Motor neuron (in vitro differentiated cells): ENCODE measurements around the gene PBX4. TPM values are rescaled to one million over a fixed set of nuclear protein-coding genes. Genes with fewer than 3 reads are reported as not detected.

ENCODE experiments used
- ATAC-seq, 8 experiments: fragments of 200-7000 bp; cut with Tn5 transposase; replicated peaks in 6 of 8; 2 replicates each; pipeline ENCODE4 v1.8.0; 2021; ENCODE audit warnings: mild to moderate bottlenecking in 8 of 8, moderate library complexity in 8 of 8
- H3K27ac ChIP-seq, 2 donors: fragments of 250-450 bp; sonication (Bioruptor Pico); 2 replicates each; pipeline ENCODE4 v1.9.0; 2021; ENCODE audit warnings: antibody characterized with exemption in 2 of 2, mild to moderate bottlenecking in 2 of 2, moderate library complexity in 1 of 2
- H3K4me1 ChIP-seq, 2 donors: fragments of 250-450 bp; sonication (Bioruptor Pico); replicated peaks in 1 of 2; 2 replicates each; pipeline ENCODE4 v1.6.1; 2021; ENCODE audit warnings: antibody characterized with exemption in 2 of 2, mild to moderate bottlenecking in 2 of 2, moderate library complexity in 1 of 2
- H3K4me3 ChIP-seq, 5 donors: fragments of 250-450 bp; sonication (Bioruptor Pico); 2 replicates each; pipeline ENCODE4 v1.9.0; 2021; ENCODE audit warnings: antibody characterized with exemption in 5 of 5, mild to moderate bottlenecking in 5 of 5, moderate library complexity in 4 of 5
- WGBS, 10 experiments: fragments of 450-650 bp; shearing (Covaris generic); methylation state at CpG; one replicate each; pipeline ENCODE4 v1.0.0; 2022; 5-methylcytosine and 5-hydroxymethylcytosine counted together
- in situ Hi-C, 9 experiments: fragments of 400-800 bp; cut with MboI; loops; one replicate each; pipeline ENCODE4 v1.15.0; 2021; ENCODE audit warnings: low sequenced_read_pairs in 9 of 9, low pct_unique_long_range_greater_than_20kb in 2 of 9; ENCODE audit not compliant: unreplicated experiment in 9 of 9
- total RNA-seq, 8 experiments: library from RNA; unstranded; fragments of 300-600 nt; gene quantifications; 2 replicates each; pipeline versions ENCODE4 v1.2.3 to v1.2.4, GENCODE V29; 2022

The PBX4 gene
- total RNA-seq, 8 experiments from 2014 or later: 0.87 to 6.4 (median 3.7) TPM; not detected in 1

DNA sequence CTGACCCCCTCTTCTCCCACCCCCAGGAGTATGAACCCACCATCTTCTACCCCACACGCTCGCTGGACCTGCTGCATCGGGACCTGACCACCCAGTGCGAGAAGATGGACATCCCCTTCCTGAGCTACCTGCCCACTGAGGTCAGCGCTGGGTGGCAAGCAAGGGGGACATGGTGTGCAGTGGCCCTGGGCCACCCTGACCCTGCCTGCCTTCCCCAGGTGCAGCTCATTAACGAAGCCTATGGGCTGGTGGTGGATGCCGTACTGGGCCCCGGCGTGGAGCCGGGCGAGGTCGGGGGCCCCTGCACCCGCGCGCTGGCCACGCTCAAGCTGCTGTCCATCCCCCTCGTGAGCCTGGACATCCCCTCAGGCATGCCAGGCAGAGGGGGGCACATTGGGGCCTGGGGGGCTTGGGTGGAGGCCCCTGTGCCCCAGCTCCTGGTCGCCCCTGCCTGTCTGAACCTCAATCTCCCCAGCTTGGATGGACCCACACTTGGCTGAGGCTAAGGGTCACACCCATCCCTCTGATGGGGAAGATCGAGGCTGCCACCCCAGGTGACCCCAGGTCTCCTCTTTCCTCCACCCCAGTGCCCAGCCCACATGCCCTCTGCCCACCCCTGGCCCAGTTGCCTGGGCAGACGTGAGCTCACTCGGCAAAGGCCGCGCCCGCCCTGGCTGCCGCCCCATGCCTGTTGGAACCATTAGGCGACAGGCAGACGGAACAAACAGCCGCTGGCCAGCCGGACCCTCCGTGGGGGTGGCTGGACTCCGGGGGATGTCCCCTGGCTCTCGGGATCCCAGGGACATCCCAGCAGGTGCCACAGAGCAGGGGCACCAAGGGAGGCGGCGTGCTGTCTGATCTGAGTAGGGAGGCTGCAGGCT lies 82.9 kb downstream of the PBX4 start:
- 80 to 100% (median 95%) methylated on average over 1 to 2 of the region's 34 CpGs; no CpG with 5 or more reads in 6 of the 10 experiments for WGBS, 10 experiments
- in situ Hi-C loops: loop anchor here in 8 of 9 experiments (10.0 to 25.0 kb wide), 2 partner anchors 102 to 109 kb away; partner anchors contain the start of genes GMIP (in 8 of the 8) and LPAR2 (in 3 of the 8)
- H3K4me3 ChIP-seq: no peak overlapping the region
- H3K27ac ChIP-seq: no peak overlapping the region
- no peak for ATAC-seq
- peaks cover 2 to 11% of the 10 kb centered on the region in 2 donors for H3K4me1 ChIP-seq

DNA sequence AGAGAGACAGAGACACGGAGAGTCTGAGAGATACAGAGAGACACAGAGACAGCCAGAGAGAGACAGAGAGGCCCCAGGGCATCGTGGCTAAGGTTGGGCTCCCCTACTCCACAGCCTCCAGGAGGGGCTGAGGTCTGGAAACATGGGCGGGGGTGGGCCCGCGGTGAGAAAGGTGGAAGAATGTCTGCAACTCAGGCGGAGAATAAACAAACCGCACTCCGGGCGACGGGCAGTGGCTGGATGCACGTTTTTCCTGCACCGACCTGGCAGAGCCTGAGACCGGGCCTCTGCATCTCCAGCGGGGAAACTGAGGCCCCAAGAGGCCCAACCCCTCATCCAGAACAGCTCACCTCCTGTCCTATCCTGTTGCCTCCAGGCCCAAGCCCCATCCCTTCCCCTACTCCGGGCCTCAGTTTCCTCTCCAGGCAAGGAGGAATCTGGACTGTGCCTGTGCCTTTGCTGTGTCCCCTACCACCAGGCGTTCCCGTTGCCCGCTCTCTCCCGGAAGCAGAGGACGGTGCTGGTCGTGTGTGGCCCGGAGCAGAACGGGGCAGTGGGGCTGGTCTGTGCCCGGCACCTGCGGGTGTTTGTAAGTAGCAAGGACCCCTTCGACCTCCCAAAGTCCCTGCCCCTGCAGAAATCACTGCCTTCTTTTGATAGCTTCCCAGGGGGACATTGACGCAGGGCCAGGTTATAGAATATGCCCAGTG lies 83.8 kb downstream of the PBX4 start:
- H3K4me3 ChIP-seq: no peak overlapping the region
- peaks cover 2 to 11% of the 10 kb centered on the region in 2 donors for H3K4me1 ChIP-seq
- no peak for ATAC-seq
- no peak overlapping the region for H3K27ac ChIP-seq
- WGBS, 10 experiments: 63 to 93% (median 87%) methylated on average over 1 to 8 of the region's 27 CpGs; no CpG with 5 or more reads in 3 of the 10 experiments
- in situ Hi-C loops: loop anchor here in 8 of 9 experiments (10.0 to 25.0 kb wide), 2 partner anchors 103 to 110 kb away; partner anchors contain the start of genes GMIP (in 8 of the 8) and LPAR2 (in 3 of the 8)

DNA sequence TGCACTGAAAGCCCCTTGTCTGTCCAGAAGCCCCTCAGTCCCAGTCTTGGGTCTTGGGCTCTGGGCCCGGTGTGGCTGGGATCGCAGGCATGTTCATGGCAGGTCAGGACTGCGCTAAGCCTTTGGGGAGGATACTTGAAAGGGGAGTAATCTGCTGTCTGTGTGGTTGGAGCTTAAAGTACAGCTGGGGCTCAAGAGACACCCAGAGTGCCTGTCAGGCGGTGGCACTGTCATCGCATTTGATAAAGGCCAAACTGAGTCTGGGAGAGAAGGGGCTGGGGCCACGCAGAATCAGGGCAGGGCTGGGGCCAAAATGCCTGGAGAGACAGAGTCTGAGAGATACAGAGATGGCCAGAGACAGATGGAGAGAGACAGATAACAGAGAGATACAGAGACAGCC lies 84.6 kb downstream of the PBX4 start:
- WGBS, 10 experiments: 50 to 100% (median 88%) methylated on average over 1 to 4 of the region's 6 CpGs; no CpG with 5 or more reads in 5 of the 10 experiments
- no peak for ATAC-seq
- H3K4me3 ChIP-seq: no peak overlapping the region
- H3K27ac ChIP-seq: no peak overlapping the region
- in situ Hi-C loops: loop anchor here in 8 of 9 experiments (10.0 to 25.0 kb wide), 2 partner anchors 103 to 111 kb away; partner anchors contain the start of genes GMIP (in 8 of the 8) and LPAR2 (in 3 of the 8)
- H3K4me1 ChIP-seq: peaks cover 3 to 15% of the 10 kb centered on the region in 2 donors

DNA sequence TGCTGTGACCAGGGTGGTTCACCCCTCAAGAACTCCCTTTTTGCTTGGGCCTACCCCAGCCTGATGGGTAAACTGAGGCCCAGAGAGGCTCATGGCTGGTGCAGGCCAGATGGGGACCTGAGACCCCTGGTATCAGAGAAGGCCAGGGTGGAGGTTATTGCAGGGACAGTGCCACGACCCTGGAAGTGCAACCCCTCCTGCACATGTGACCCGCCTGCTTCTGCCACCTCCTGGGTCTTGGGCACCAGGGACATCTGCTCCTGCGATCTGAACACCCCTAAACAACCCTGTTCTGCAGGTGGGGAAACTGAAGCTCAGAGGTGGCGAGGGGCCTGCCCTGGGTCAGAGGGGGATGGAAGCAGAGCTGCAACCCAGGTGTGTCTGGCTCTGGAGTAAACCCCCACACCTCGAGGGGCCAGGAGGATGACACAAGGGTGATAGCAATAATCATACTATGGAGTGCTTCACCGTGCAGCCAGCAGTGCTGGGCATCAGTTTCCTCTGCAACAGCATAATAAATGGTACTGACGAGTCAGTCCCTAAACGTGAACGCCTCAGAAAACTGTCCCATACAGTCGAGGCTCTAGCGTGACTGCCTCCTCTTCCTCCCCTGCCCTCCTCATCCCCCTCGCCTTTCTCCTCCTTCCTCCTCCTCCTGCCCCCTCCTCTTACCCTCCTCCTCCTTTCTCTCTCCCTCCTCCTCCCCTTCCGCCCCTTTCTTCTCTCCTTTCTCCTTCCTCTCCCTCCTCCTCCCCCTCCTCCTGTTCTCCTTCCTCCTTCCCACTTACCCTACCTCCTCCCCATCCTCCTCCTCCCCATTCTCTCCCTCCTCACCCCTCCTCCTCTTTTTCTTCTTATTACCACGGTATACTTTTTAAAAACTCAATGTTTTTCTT lies 85.4 kb downstream of the PBX4 start:
- in situ Hi-C loops: loop anchor here in 8 of 9 experiments (10.0 to 25.0 kb wide), 2 partner anchors 104 to 112 kb away; partner anchors contain the start of genes GMIP (in 8 of the 8) and LPAR2 (in 3 of the 8)
- Histone ChIP-seq H3K4me1 (peaks cover 5 to 17% of the 10 kb centered on the region in 2 donors), H3K27ac (no peak overlapping the region), H3K4me3 (no peak overlapping the region)
- no peak for ATAC-seq
- 70 to 100% (median 92%) methylated on average over 1 to 4 of the region's 14 CpGs; no CpG with 5 or more reads in 5 of the 10 experiments for WGBS, 10 experiments

DNA sequence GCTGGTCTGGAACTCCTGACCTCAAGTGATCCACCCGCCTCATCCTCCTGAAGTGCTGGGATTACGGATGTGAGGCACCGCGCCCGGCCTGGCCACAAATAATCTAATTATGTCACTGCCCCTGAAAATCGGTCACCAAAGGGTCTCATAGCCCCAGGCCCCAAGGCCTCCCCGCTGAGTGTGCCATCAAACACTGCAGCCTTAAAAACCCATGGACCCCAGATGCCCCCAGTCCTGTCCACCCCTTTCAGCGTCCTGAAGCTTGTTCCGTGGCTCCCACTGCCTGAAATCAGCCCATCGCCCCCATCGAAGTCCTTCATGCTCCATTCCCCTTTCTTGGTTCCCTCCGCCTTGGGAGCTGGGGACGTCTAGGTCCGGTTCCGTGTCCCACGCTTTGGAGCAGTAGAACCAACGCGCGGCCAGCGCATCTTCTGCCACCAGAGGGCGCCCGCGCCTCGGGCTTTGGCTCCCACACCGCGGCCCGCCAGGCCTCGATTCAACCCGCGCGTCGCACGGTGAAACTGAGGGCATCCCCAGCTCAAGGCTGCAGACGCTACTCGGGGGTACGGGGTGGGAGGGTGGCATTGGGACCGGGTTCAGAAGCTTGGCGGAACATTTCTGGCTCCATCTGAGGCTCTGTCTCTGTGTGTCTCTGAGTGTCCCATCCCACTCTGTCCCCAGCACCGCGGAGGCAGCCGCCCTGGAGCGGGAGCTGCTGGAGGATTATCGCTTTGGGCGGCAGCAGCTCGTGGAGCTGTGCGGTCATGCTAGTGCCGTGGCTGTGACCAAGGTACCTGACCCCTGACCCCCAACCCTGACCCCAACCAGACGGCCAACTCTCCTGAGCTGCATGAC lies 86.3 kb downstream of the PBX4 start:
- no peak overlapping the region for H3K27ac ChIP-seq
- WGBS, 10 experiments: 0 to 100% (median 59%) methylated on average over 1 to 9 of the region's 48 CpGs; no CpG with 5 or more reads in 6 of the 10 experiments
- in situ Hi-C loops: loop anchor here in 8 of 9 experiments (10.0 to 25.0 kb wide), 2 partner anchors 105 to 113 kb away; partner anchors contain the start of genes GMIP (in 8 of the 8) and LPAR2 (in 3 of the 8)
- ATAC-seq: peak; percentile 69 to 85 (median 75)
- peaks cover 7 to 19% of the 10 kb centered on the region in 2 donors for H3K4me1 ChIP-seq
- H3K4me3 ChIP-seq: no peak overlapping the region

DNA sequence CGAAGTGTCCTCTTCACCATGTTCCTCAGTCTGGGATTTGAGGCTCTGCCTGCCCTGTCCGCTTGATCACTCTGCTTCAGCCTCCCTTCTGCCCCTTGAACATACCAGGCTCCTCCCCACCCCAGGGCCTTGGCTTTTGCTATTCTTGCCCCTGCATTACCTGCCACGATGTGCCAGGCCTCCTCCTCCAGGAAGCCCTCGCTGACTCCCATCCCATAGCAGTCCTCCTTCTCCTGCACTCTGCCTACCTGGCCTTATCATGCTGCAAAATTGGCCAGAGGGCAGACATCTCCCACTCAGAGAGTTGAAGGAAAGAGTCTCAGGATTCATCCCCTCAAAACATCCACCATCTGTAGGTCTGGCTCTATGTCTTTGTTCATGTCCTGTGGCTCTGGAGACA lies 87.6 kb downstream of the PBX4 start:
- no peak for ATAC-seq
- no peak overlapping the region for H3K27ac ChIP-seq
- WGBS, 10 experiments: 50 to 100% (median 90%) methylated on average over 1 to 4 of the region's 4 CpGs; no CpG with 5 or more reads in 4 of the 10 experiments
- H3K4me1 ChIP-seq: peaks cover 17 to 30% of the 10 kb centered on the region in 2 donors
- H3K4me3 ChIP-seq: no peak overlapping the region
- in situ Hi-C loops: loop anchor here in 8 of 9 experiments (10.0 to 25.0 kb wide), 2 partner anchors 106 to 114 kb away; partner anchors contain the start of genes GMIP (in 8 of the 8) and LPAR2 (in 3 of the 8)

DNA sequence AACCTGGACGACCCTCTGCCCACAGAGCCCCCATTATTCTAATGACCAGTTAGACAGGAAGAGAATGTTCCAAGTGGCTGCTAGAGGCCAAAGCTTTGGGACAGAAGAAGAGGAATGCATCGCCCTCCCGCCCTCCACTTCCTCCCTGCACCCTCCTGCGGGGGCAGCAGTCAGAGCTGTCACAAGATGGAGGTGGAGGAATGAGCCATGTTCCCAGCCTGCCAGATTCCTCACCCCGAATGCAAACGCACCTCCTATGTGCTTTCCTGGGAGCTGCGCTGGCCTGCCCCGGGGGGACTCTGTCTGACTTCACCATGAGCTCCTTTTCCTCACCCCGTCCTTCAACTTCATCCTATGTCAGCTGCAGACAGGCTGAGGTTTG lies 88.1 kb downstream of the PBX4 start:
- no peak overlapping the region for H3K4me3 ChIP-seq
- 0 to 100% (median 80%) methylated on average over 1 of the region's 9 CpGs; no CpG with 5 or more reads in 7 of the 10 experiments for WGBS, 10 experiments
- in situ Hi-C loops: loop anchor here in 8 of 9 experiments (10.0 to 25.0 kb wide), 2 partner anchors 107 to 114 kb away; partner anchors contain the start of genes GMIP (in 8 of the 8) and LPAR2 (in 3 of the 8)
- no peak for ATAC-seq
- no peak overlapping the region for H3K27ac ChIP-seq
- peaks cover 22 to 34% of the 10 kb centered on the region in 2 donors for H3K4me1 ChIP-seq

DNA sequence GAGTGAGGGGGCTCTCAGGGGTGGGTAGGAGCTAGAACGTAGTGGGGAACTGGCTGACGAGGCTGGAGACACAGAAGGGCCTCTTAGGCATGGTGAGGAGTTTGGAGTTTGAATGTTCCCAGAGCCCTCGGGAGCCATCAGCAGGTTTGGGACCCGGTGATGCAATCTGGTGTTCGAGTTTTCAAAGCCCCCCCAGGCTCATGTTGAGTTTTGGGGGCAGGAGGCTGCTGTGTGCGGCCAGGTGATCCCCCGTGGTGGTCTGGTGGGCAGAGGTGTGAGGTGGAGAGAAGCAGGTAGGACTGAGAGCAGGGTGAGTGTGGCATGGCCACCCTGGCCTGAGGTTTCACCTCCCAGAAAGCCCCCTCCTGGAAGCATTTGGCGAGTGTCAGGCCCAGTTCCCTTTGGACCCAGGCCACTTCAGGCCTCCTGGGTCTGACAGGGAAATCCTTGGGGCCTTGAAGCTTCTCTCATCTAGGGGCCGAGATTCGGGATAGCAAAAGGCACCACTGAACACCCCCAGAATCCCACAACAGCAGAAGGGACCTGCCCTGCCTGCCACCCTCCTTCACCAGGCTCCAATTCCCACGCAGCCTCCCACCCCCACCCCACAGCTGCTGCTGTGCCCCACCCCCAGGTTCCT lies 88.6 kb downstream of the PBX4 start:
- H3K4me3 ChIP-seq: no peak overlapping the region
- in situ Hi-C loops: loop anchor here (10.0 to 25.0 kb wide), 2 partner anchors 107 to 115 kb away; partner anchors contain the start of genes GMIP (in 9 of the 9) and LPAR2 (in 3 of the 9)

DNA sequence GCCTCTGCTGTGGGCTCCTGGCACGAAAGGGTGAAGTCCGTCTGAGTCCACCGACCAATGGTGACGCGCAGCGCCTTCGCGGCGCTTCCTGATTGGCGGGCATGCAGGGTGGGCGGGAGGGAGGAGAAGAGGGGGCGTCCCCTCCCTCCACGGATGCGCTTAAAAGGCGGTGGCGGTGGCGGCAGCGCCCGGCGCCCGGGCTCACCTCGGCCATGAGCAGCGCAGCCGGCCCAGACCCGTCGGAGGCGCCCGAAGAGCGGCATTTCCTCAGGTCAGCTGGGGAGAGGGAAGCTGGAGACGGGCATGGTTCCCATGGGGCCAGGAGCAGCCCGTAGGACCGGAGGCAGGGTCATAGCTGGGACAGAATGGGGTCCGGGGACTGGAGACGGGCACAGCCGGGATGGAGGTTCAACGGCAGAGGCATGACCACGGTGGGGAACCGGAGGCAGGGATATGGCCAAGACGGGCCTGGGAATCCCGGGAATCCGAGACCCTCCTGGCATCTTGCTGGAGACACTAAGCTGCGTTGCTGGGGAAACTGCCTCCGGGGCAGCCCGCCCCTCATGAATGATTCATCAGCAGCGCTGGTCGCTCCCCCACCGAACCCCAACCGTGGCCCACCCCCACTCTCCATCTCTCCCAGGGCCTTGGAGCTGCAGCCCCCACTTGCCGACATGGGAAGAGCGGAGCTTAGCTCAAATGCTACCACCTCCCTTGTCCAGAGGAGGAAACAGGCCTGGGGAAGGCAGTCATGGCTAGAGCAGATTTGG lies 89.6 kb downstream of the PBX4 start, which contains the start of gene YJEFN3:
Gene YJEFN3, plus strand, starts transcription at position 191 of the 770 bp plus-strand sequence. Its CDS starts 22 bp downstream, at position 213.
- ATAC-seq: peak in 3 of 8 experiments; percentile 22 to 47 (median 35)
- WGBS, 10 experiments: 100% methylated on average over 1 of the region's 50 CpGs; no CpG with 5 or more reads in 9 of the 10 experiments
- in situ Hi-C loops: loop anchor here in 4 of 9 experiments (10.0 to 25.0 kb wide), 2 partner anchors 108 to 116 kb away; partner anchors contain the start of genes GMIP (in 4 of the 4) and LPAR2 (in 3 of the 4)
- H3K27ac ChIP-seq: no peak within 1 kb of the TSS
- H3K4me3 ChIP-seq: peak within 1 kb of the TSS in 3 of 5 donors; percentile 15 to 40 (median 19)
- peaks cover 24 to 39% of the 10 kb centered on the region in 2 donors for H3K4me1 ChIP-seq

More for the DNA sequence above, 88.6 kb downstream of the PBX4 start:
- 70 to 100% (median 100%) methylated on average over 1 to 2 of the region's 11 CpGs; no CpG with 5 or more reads in 7 of the 10 experiments for WGBS, 10 experiments
- Histone ChIP-seq H3K4me1 (peaks cover 24 to 39% of the 10 kb centered on the region in 2 donors), H3K27ac (no peak overlapping the region)
- ATAC-seq: no peak
